HG03095 (cell line): ENCODE data around the gene NEK8.
A peak's percentile ranks its signal among the peaks of the same experiment; 100 is the strongest.
"Not testable (repeated sequence)": the region's sequence is repeated elsewhere in the genome, so short reads cannot be mapped to it uniquely, and the experiment has no call there.

Experiments used
- ATAC-seq: cut with Tn5 transposase; IDR thresholded peaks from one replicate; pipeline ENCODE4 v1.9.1; 2021; ENCODE audit warnings: moderate library complexity; ENCODE audit not compliant: unreplicated experiment

Gene NEK8

GRCh38 chr17:28760601-28761562, 32.3 kb downstream of the NEK8 start:
- ATAC-seq = no peak

GRCh38 chr17:28763137-28763799, 34.7 kb downstream of the NEK8 start:
- peak; percentile 63 for ATAC-seq

GRCh38 chr17:28763804-28764266, 35.2 kb downstream of the NEK8 start:
- ATAC-seq = no peak

GRCh38 chr17:28765038-28765437, 36.5 kb downstream of the NEK8 start:
- no peak for ATAC-seq

DNA sequence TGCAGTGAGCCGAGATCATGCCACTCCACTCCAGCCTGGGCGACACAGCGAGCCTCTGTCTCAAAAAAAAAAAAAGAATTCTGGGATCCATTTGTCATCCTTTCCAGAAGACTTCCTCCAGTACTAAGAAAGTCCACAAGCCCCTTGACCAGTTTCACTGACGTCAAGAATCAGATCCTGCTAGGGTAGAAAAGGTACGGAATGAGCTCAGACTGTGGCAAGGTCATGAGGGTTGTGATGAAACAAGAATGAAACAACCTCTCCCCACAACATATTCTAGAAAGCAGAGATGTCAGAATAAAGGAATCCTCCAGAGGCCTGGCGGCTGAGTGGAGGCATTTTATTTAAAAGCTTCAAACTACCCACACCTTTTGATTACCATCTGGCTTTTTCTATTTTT, 45.1 kb downstream of the NEK8 start:
- ATAC-seq = no peak

- no peak for ATAC-seq
Observed at GRCh38 chr17:28774206-28774605, 45.6 kb downstream of the NEK8 start.

GRCh38 chr17:28777178-28777577, 48.6 kb downstream of the NEK8 start:
- no peak for ATAC-seq

DNA sequence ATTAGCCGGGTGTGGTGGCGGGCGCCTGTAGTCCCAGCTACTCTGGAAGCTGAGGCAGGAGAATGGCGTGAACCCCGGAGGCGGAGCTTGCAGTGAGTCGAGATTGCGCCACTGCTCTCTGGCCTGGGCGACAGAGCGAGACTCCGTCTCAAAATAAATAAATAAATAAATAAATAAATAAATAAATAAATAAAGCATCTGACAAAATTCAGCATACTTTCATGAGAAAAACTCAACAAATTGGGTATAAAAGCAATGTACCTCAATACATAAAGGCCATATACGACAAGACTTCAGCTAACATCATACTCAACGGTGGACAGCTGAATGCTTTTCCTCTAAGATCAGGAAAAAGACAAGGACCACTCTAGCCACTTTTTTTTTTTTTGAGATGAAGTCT, 51.0 kb downstream of the NEK8 start:
- ATAC-seq = not testable (repeated sequence)

GRCh38 chr17:28783161-28783560, 54.6 kb downstream of the NEK8 start:
- no peak for ATAC-seq

- ATAC-seq = no peak
Observed at GRCh38 chr17:28788100-28788499, 59.5 kb downstream of the NEK8 start.
